SK-N-SH treated with all-trans-retinoic acid at 6 μM for 48 hours (cell line): ENCODE data around the gene PNLIP.

Experiments
- OSR1 ChIP-seq: fragments of 250-450 bp; sonication (Bioruptor Pico); IDR thresholded peaks from 2 replicates; pipeline ENCODE4 v1.8.0; 2022; ENCODE audit warnings: moderate library complexity, mild to moderate bottlenecking, inconsistent platforms
- RARB ChIP-seq: fragments of 250-450 bp; sonication (Bioruptor Pico); IDR thresholded peaks from 2 replicates; pipeline ENCODE4 v1.8.0; 2021; ENCODE audit warnings: mild to moderate bottlenecking, moderate library complexity
- SNAI2 ChIP-seq: fragments of 250-450 bp; sonication (Bioruptor Pico); IDR thresholded peaks from 2 replicates; pipeline ENCODE4 v1.5.0; 2020; ENCODE audit warnings: mild to moderate bottlenecking, moderate library complexity
- TOX ChIP-seq: fragments of 250-450 bp; sonication (Bioruptor Pico); IDR thresholded peaks from 2 replicates; pipeline ENCODE4 v1.8.0; 2021; ENCODE audit warnings: mild to moderate bottlenecking, moderate library complexity, borderline replicate concordance
- ZNF70 ChIP-seq: fragments of 450-650 bp; formaldehyde crosslinking; IDR thresholded peaks from 2 replicates; pipeline ENCODE4 v1.5.0; 2020; ENCODE audit warnings: mild to moderate bottlenecking, moderate library complexity
- ZNF8 ChIP-seq: fragments of 450-650 bp; formaldehyde crosslinking; IDR thresholded peaks from 2 replicates; pipeline ENCODE4 v1.5.0; 2020; ENCODE audit warnings: mild to moderate bottlenecking, moderate library complexity

- TF ChIP-seq OSR1 (no peak), ZNF8 (CRISPR knock-in tag) (no peak), TOX (CRISPR knock-in tag) (no peak), RARB (CRISPR knock-in tag) (no peak), ZNF70 (CRISPR knock-in tag) (no peak), SNAI2 (CRISPR knock-in tag) (no peak)
These were observed at the start of gene PNLIP for GRCh38 chr10:116545756-116546155.
